Islet of Langerhans (tissue), 1 donor: ENCODE data around the gene SEMA4D.

Experiments
- FAIRE-seq: peaks from one replicate; lab custom pipeline; 2011; peaks lifted over from hg19 to GRCh38; lab: Jason Lieb, UNC

SEMA4D gene

DNA sequence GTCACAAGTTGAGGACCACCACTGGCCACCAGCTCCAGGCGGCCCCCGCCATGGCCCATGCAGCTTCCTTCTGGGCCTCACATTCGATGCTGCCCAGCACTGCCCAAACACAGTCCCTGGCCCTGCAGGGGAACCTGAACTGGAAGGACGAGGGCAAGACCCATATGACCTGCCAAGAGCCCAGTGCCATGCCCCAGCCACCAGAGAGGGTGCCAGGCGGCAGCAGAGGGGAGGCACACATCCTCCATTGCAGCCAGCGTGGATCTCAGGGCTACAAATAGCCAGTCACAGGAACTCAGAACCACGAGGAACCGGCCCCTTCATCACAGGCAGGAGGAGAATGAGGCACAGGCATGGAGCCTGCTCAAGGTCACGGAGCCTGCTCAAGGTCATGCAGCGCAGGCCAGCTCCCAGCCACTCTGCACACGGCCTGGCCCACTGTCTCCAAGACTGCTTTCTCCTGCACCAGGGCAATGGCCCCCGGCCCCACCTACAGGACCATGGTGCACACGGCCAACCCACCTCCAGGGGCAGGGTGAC, 69.6 kb downstream of the SEMA4D start:
- no peak for FAIRE-seq

DNA sequence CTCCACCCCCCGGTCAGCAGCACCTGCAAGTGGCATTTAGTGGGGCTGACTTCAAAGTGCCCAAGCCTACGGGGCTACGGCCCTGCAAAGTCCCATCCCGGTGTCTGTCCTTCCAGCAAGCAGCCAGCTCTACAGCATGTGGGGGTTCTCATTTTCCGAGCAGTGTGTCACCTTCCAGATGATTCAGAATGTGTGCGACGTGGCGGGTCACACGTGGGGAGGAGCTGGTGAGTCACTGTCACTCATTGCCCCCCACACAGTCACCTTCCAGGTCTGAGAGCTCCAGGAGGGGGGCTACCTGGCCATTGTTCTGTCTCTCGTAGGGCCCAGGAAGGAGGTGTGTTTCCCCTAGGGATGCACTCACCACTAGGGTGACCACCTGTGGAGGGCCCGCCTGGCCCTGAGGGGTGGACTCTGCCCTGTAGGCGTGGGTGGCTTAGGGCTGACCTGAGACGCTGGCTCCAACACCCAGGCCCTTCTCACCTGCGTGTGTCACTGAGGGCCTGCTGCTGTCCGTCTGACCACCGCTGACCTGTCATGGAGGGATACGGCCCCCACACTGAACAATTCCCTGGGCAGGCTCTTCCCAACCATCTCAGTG, 70.2 kb downstream of the SEMA4D start:
- FAIRE-seq = no peak

GRCh38 chr9:89426384-89426961, 71.4 kb downstream of the SEMA4D start:
- FAIRE-seq = no peak

- no peak for FAIRE-seq
Observed at GRCh38 chr9:89425921-89426383, 72.0 kb downstream of the SEMA4D start.

- no peak for FAIRE-seq
Observed at GRCh38 chr9:89425024-89425805, 72.7 kb downstream of the SEMA4D start.

GRCh38 chr9:89422151-89422975, 75.5 kb downstream of the SEMA4D start:
- FAIRE-seq = no peak

GRCh38 chr9:89421595-89421994, 76.3 kb downstream of the SEMA4D start:
- no peak for FAIRE-seq

- no peak for FAIRE-seq
Observed at GRCh38 chr9:89420397-89421178, 77.3 kb downstream of the SEMA4D start.

DNA sequence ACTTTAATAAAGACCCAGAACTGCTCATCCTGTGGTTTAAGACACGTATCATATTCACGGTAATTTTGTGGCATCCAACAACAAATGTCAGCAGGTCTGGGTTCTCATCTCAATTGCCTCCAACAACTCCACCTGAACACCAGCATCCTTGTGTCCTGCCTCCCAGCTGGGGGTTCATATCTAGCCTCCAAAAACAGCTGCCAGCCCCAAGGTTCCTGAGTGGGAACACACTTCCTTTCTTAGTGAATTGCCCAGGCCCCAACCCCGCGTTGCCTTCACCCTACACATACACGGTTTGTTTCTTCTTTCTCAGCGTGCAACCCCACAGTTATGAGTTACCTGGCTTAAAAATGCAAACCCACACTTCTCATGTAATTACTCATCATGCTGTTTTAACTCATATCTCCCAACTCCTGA, 77.9 kb downstream of the SEMA4D start:
- FAIRE-seq = no peak

- no peak for FAIRE-seq
Observed at GRCh38 chr9:89418882-89419640, 78.9 kb downstream of the SEMA4D start.

- no peak for FAIRE-seq
Observed at GRCh38 chr9:89418474-89418845, 79.5 kb downstream of the SEMA4D start.

- FAIRE-seq = no peak
Observed at GRCh38 chr9:89417832-89418473, 80.0 kb downstream of the SEMA4D start.

DNA sequence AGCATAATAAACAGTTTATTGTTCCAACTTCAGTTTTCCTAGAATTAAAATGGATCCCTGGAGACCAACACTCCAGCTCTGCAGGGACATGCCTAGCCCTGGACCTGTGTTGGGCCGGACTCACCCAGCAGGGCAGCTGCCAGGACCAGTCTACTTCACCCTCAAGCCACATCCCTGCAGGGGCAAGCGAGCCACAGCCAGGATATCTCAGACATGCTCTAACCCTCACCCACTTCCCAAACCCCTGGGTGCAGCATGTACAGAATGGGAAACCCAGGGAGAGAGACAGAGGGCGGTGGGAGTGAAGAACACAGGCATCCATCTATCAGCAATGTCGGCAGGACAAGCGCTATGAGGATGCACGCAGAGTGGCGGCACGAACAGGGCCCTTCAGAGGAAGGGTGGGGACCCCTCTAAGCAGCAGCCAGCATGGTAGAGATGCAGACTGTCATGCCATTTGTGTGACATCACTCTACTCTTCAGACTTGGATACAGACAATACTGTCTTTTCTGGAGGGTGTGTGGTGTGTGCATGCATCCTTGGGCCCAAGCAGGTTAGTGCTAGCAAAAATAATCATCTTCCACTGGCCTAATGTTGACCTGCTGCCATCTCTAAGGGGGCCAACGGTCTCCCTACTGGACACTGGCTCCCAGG, 83.1 kb downstream of the SEMA4D start:
- no peak for FAIRE-seq

DNA sequence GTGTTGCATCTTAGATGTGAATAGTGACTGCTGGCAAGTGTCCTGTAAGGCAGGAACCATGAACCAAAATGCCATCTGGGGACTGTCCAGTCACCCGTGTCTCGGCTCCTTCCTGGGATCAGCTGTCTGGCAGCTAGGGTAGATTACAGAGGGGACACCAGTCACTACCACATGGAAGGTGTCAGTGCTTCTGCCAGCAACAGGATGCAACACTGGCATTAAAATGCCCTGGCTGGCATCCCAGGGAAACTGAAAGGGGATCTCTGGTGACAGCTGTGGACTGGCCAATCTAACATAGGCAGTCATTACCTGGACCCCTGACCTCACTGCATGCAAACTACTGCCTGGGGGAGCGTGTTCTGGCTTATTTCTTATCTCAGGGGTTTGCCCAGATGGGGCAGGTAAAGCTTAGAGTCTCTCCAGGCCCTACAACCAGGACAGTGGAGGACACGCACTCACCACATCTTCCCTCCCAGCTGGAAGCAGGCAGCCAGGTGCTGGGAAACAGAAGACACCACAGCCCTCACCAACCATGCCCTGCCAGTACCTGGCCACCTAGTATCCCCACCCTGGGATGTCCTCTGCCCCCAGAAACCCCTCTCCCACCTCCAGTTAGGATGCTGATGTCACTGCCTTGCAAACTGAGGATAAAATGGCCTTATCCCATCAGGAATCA, 83.8 kb downstream of the SEMA4D start:
- no peak for FAIRE-seq

DNA sequence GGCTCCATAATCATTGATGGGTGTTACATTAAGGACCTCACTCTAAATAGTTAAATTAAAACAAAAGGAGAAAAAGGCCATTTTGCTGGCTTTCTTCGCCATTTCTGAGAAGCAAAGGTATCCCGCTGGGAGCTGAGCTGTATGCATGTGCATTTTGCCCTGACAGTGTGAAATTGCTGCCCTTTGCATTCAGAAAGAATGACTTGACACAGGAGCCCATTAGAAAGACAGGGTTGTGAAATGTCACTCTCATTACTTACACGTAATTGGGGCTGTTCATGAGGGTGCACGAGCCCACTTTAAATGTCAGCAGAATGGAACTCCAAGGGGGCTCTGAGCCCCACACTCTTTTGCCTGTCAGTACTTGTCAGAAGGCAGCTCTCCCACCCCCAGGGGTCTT, 85.0 kb downstream of the SEMA4D start:
- no peak for FAIRE-seq

GRCh38 chr9:89412541-89412940, 85.4 kb downstream of the SEMA4D start:
- FAIRE-seq = no peak

GRCh38 chr9:89411759-89412158, 86.2 kb downstream of the SEMA4D start:
- no peak for FAIRE-seq

GRCh38 chr9:89410641-89411350, 87.1 kb downstream of the SEMA4D start:
- no peak for FAIRE-seq

DNA sequence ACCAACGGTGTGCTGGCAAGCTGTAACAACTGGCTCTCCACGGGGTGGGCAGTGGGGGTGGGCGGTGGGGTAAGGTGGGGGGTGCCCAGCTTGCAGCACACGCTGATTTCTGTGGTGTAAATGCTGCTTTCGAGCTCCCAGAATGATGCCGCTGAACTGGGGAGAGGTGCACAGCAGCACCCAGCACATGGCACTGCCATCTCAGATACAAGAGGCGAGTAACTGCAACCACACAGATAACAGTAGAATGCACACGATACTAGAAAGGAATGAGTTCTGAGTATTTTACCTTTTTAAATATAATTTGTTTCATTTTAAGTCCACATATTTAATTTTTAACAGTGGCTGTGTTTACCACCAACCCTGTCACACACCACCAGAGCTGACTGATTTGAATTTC, 87.9 kb downstream of the SEMA4D start:
- no peak for FAIRE-seq
